HG03139 (cell line): ENCODE results near the gene CBX3.
"Not testable (repeated sequence)": the region's sequence is repeated elsewhere in the genome, so short reads cannot be mapped to it uniquely, and the experiment has no call there.

Experiments
- ATAC-seq: cut with Tn5 transposase; IDR thresholded peaks from one replicate; pipeline ENCODE4 v1.9.1; 2021; ENCODE audit not compliant: unreplicated experiment

CBX3 gene

DNA sequence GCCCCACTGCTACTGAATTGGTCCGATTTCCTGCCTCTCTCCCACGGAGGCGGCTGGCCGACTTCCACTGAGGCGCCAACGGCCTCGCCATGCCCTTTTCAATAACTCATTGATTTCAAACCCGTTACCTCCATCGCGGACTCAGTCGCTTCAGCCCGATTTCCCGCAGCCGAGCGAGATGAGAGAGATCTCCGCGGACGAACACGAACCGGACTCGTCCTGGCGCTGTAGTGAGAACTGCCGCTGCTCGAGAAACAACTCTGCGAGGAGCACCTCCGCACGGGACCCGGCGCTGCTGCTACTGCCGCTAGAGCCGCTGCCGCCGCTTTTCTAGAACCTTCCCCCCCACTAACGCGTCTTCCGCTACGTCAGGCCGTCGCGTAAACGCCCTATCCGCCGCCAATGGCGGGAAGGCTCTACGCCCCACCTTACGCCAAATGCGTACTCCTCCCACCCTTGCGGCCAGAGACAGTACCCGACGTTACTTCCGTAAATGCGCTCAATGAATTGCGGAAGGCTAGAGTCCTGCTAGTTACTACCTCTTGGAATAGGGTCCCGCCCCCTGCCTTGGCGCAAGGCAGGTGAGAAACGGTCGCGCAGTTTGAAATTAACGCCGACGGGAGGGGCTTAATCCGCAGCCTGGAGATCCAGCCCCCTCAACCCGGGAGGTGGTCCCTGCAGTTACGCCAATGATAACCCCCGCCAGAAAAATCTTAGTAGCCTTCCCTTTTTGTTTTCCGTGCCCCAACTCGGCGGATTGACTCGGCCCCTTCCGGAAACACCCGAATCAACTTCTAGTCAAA lies 900 bp upstream of the CBX3 start, which contains the start of gene HNRNPA2B1:
Gene HNRNPA2B1, minus strand, starts transcription at position 303 of the 803 bp plus-strand sequence. Its CDS starts 169 bp downstream, at position 134.
- ATAC-seq = peak; percentile 49

DNA sequence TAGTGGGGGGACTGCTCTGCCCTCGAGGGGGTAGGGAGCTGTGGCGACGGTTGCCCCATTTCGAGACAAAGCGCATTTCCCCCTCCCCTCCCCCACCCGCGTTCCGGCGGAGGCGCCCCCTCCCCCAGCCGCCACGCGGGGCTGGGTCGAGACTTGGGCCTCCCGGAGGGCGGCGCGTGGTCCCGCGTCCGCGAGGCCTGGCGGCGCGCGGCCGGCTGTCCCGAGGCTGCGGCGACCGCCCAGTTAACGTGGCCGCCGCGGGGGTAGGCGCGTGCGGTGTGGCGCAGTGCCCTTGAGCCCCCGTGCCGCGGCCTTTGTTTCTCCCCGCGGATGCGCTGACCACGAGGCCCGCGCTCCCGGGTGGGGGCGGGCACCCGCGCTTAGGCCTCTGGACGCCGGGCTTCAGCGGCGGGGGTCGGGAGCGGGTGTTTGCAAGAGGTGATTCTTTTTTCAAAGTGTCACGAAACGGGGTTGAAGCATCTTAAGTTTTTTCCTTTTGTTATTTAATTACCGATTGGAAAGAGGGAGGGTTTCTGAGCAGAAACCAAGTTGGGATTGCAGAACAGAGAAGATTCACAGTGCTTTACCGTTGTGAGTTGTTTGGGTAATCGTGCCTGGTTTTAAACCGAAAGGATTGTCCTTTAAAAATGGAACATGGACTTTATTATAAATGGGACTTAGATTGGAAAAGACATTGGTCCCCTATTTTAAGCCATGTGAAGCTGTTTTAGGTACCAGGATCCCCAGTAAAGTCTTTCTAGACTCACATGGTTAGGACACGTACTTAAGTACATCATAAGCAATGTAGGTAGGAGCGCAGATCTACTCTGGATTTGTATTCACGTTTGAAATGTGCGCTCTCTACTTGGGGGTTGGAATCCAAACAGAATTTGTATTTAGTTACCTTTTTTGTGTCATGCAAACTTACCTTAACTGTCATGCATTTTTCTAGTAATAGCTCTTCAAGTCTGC lies 760 bp downstream of the CBX3 start:
- peak; percentile 3 for ATAC-seq

DNA sequence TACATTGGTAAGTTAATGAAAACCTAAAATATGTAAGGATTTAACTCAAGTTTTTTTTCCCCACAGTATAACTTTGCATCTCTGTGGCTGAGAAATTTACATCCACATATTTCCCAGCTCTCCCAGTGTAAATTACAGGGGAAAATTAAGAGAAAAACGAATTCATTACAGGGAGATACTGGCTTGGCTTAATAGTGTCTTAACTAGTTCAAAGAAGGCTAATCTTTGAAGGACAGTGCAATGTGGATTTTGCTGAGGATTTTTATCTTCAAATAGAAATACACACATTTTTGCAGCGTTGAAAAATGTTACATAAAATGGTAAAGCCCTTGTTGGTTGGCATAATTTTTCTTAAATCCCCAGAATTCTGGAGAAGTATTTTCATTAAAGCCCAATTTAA lies 1.5 kb downstream of the CBX3 start:
- ATAC-seq = no peak

DNA sequence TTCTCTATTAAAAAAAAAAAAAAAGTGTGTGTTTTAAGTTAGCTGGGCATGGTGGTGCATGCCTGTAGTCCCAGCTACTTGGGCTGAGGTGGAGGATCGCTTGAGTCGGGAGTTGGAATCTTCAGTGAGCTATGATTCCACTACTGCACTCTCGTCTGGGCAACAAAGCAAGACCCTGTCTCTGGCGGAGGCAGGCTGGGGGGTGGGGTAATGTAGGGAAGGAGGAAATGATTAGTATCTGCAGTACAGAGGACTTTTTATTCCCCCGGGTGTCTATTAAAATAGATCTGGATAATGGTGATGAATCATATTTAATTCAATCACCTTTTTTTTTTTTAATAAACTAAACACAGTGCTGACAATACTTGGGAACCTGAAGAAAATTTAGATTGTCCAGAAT lies 6.5 kb downstream of the CBX3 start:
- ATAC-seq = no peak

DNA sequence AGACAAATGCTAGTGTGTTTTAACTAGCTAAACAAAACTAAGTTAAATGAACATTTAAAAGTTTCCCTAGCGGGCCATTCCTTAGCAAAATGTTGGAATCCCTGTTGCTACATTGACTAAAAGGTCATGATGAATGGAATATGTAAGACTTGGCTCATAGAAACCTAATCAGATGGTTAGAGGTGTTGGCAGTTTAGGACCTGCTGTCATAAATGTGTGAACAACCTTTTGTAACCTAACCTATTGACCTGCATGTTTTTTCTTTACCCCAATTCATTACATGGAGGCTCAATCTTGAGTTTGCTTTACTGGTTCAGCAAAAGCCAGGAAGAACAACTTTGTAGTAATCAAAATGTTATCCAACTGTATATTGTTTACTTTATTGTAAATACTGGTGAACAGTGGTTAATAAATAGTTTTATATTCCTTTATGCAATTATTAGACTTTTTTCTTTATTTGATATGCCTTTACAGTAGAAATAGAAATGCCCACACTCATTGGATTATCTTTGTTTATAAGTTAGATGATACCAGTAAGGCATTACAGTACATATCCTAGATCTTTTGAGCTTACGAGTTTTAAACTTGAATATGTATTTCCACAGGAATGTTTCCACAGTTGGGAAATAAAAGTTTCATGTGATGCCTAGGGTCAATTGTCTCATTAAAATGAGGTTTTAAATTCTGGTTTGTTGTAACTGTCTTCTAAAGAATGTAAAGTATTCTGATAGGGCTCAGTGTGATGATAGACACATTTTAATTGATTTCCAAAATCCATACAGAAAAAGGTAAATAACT lies 11.6 kb downstream of the CBX3 start:
- ATAC-seq = no peak

DNA sequence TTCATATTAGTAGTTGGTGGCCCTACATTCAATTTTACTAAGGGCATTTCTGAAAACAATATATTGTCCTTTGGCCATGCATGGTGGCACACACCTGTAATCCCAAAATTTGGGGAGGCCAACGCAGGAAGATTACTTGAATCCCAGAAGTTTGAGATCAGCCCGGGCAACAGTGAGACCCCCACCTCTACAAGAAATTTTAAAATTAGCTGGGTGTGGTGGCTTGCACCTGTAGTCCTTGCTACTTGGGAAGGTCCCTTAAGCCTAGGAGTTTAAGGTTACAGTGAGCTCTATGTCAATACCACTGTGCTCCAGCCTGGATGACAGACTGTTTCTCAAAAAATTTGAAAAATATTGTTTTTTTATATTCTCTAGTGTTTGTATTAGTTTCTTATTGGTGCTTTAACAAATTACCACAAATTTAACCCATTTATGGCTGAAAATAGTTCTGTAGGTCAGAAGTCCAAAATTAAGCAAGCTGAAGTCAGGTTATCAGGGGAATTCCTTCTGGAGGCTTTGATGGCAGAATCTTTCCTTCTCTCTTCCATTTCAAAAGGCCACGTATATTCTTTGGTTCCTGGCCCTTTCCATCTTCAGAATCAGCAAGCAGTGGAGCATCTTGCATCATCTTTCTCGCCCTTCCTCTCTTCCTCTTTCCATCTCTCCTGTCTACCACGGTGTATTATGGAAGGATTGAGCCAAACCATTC lies 12.4 kb downstream of the CBX3 start:
- no peak for ATAC-seq

DNA sequence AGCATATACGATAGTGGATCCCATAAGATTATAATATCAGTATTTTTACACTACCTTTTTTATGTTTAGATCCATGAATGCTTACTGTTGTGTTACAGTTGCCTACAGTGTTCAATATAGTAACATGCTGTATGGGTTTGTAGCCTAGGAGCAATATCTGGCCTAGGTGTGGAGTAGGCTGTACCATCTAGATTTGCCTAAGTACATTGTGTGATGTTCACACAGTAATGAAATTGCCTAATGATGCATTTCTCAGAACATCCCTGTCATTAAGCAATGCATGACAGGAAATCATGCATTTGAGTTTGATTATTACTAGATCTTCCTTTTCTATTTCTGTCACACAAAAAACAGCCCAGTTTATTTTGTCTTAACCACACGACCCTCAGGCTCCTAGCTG lies 14.5 kb downstream of the CBX3 start:
- no peak for ATAC-seq

DNA sequence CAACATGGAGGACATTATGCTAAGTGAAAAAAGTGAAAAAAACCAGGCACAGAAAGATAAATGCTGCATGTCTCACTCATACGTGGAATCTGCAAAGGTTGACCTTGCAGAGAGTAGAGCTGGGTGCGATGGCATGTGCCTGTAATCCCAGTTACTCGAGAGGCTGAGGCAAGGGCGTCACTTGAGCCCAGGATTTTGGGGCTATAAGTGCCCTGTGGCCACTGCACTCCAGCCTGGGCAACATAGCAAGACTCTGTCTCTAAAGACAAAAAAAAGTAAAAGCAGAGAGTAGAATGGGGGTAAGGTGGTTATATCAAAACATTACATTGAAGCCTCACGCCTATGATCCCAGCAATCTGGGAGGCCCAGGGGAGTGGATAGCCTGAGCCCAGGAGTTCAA lies 22.8 kb downstream of the CBX3 start:
- no peak for ATAC-seq

DNA sequence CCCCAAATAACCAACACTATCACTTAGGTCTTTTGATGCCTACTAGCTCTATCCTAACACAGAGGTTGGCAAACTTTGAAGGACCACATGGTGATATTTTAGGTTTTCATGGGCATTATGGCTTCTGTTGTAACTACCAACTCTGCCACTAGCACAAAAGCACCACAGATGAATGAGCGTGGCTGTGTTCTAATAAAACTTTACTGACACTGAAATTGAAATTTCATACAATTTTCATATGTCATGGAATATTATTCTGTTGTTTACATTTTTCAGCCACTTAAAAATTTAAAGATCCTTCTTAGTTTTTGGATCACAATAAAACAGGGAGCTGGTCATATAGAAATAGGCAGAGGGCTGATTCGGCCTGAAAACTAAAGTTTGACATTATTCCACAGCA lies 26.4 kb downstream of the CBX3 start:
- ATAC-seq = no peak

DNA sequence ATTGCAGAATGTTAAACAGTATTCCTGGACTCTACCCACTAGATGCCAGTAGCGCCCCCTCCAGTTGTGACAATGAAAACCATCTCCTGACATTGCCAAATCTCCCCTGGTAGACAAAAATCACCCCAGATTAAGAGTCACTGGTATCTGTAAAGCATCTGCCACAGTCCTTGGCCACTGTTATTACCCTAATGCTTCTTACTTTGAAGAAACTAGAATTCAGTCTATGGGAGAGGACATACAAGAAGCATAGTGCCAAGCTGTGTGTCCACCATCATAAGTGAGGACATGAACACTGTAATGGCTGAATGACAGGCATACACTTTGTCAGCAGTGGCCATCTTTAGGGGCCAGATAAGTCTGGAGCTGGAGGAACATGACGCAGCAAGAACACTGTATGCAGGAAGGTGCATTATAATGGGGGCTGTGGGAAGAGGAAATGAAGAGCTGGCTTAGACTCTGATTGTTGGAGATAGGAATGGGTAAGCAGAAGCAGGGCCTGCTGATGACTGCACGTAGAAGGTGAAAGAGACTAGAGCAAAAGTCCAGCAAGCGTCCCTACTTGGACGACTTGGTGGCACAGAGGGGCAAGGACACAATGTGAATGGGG lies 32.5 kb downstream of the CBX3 start:
- ATAC-seq = no peak

DNA sequence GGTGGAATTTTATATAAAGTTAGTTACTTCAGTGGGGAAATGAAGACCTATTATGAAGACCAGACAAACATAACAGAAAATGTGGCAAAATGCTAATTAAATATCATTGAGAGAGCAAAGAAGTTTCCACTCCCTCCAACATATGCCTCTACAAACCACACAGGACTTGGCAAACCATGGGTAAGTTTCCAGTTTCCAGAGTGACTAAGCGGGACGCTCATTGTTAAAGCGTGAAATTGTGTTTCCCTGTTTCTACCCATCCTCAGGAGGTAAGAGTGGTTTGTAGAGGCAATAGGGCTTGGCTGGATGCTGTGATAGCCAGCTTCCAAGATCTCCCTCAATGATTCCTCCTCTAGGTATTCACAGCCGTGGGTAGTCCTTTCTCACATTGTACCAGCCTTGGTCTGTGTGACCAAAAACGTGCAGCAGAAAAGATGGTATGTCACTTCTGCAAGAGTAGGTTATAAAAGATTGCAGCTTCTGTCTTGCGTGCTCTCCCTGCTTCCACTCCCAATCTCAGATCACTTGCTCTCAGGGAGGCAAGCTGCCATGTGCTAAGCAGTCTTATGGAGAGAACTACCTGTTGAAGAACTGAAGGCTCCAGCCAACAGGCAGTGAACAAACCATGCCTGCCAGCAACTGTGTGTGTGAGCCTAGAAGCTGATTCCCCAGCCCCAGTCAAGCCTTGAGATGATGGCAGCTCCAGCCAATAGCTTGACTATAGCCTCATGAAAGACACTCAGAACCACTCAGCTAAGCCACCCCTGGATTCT lies 35.7 kb downstream of the CBX3 start:
- no peak for ATAC-seq

DNA sequence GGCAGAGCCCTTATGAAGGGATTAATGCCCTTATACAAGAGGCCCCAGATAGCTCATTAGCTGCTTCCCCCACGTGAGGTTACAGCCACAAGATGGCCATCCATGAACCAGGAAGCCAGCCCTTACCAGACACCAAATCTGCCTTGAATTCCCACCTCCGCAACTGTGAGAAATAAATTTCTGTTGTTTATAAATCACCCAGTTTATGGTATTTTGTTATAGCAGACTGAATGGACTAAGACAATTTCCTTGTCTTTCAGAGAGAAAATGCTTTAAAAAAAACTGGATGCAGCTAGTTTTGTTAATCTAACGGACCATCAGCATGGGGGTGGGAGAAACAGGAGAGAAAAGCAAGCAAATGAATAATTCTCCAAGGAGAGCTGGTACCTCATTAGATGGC lies 36.5 kb downstream of the CBX3 start:
- no peak for ATAC-seq

DNA sequence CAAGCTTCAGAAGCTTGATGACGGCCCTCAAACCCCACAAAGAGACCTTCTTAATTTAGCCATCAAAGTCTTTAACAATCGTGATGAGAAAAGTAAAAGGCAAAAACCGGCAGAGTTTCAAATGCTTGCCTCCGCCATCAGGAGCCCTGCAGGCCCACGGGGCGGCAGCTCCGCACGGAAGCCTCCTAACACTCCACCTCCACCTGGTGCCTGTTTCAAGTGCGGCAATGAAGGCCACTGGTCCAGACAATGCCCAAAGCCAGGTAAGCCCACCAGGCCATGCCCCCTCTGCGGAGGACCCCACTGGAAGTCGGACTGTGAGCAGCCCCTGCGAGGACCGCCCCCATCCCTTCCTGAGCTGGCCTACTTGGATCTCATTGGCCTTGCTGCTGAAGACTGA lies 43.6 kb downstream of the CBX3 start:
- ATAC-seq = no peak

DNA sequence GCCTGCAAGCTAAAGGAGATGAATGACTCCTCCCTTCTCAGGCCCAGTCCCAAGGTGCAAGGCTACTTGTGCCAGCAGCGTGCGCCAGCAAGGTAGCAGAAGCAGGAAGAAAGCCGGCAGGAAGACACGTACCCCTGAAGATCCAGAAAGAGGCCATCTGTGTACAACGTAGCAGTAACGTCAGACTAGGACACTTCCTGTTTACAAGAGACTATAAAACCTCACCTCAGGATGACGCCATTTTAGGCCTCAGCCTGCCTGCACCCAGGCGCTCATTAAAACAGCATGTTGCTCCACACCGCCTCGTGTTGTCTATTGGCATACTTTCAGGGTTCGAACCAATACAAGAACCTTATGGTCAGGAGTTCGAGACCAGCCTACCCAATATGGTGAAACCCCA lies 48.7 kb downstream of the CBX3 start:
- ATAC-seq = no peak

DNA sequence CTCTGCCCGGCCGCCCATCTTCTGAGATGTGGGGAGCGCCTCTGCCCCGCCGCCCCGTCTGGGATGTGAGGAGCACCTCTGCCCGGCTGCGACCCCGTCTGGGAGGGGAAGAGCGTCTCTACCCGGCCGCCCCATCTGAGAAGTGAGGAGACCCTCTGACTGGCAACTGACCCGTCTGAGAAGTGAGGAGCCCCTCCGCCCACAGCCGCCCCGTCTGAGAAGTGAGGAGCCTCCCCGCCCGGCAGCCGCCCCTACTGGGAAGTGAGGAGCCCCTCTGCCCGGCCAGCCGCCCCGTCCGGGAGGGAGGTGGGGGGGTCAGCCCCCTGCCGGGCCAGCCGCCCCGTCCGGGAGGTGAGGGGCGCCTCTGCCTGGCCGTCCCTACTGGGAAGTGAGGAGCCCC lies 60.3 kb downstream of the CBX3 start:
- ATAC-seq = not testable (repeated sequence)
